ENCODE measurements around the gene SYCE1. TPM values are rescaled to one million over a fixed set of nuclear protein-coding genes. Genes with fewer than 3 reads are reported as not detected.
"Not testable (repeated sequence)": the region's sequence is repeated elsewhere in the genome, so short reads cannot be mapped to it uniquely, and the experiment has no call there.

Gene SYCE1, protein sequence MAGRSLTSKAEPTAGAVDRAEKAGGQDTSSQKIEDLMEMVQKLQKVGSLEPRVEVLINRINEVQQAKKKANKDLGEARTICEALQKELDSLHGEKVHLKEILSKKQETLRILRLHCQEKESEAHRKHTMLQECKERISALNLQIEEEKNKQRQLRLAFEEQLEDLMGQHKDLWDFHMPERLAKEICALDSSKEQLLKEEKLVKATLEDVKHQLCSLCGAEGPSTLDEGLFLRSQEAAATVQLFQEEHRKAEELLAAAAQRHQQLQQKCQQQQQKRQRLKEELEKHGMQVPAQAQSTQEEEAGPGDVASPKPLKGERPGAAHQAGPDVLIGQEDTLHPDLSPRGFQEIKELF
- 2.6 TPM for total RNA-seq (ENCODE audit: insufficient read depth, low replicate concordance)

DNA sequence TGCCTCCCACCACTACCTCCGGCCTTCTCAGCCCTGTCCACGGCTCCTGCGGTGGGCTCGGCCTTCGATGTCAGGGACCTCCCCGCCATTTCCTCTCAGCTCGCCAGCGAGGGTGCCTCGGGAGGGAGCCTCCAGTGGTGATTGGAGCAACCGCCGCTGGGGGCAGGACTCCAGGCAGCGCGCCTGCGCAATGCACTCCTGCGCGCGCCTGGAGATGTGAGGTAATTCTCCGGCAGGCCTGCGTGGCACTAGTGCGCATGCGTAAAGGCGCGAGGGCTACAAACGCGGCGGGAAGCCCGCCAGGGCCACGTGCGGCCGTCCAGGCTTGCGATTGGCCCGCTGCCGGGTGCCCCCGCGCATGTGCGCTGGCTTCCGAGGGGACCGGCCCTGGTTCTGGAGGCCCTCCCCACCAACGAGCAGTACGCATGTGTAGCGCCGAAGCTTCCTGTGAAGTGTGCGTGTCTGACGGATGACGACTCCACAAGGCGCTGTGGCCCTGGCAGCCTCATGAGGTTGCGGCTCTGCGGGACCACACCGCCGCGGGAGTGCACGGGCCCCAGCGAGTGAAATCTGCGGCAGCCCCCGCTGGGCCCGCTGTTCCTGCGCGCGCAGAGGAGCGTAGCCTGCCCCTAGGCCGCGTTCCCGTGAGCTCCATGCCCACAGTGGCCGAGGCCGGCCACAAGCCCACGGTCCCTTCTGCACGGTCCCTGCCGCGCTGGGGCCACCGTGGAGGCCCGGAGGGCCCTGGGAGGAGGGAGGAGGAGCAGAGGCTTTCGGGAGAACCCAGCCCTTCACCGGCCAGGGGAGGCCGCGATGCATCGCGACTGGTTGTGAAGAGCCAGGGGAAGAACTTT lies at the start of gene SYCE1:
Gene SYCE1, minus strand, starts transcription at position 143 of the 854 bp plus-strand sequence. Its CDS starts 54 bp downstream, at position 89.
- no peak for DNase-seq (ENCODE audit: low spot score)

DNA sequence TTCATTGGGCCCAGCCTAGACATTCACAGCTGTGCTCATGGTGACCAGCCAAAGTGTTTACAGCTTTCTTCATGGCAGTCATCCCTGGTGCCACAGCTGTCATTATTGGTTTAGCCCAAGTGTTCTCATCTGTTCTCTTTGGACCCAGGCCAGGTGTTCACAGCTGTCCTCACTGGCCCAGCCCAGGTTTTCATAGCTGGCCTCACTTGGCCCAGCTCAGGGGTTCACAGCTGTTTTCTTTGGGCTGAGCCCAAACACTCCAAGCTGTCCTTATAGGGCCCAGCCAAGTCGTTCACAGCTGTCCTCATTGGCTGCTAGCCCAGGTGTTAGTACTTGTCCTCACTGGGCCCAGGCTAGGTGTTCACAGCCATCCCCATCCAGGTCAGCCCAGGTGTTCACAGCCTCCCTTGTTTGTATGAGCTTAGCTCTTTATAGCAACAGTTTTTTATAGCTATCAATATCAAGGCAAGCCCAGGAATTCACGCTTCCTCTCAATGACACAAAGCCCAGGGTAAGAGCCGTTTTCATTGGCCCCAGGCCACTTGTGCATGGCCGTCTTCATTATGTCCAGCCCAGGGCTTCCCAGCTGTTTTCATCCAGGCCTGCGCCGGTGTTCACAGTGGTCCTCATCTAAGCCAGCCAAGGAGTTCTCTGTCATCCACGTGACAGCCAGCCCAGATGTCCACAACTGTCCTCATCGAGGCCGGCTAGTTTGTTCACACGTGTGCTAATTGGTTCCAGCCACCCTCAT lies 49.6 kb upstream of the SYCE1 start:
- no peak for DNase-seq (ENCODE audit: low spot score)

DNA sequence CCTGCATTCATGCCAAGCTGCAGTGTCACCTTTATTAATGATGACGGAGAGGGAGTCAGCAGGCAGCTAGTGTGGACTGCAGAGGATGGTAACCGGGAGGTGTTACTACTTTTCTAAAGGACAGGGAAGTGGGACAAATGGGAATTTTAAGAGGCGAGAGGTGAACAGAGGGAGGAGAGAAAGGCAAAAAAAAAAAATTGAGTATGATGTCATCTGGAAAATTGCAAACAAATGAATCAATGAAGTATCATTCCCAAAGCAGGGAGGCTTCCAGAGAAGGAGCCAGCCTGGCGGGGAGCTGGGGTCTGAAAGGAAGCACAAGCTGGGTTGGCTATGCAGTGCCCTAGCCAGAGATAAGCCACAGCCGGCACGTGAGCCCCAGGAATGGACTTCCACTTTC lies 48.3 kb upstream of the SYCE1 start:
- DNase-seq (ENCODE audit: low spot score), result no peak

DNA sequence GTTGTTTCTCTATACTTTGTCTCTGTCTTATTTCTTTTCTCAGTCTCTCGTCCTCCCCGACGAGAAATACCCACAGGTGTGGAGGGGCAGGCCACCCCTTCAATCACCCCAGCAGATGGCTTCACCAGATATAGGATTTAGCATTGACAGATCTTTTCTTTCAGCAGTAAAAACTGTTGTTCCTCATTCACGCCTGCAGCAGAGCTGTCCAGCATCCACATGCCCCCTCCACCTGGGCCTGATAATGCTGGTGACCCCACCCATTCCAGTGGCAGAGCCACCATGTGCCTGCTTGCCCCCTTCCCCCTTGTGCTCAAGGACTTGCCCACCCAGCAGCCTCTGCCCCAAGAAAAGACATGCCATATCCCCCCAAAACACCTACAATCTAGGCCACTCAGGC lies 45.7 kb upstream of the SYCE1 start:
- DNase-seq (ENCODE audit: low spot score), result no peak

DNA sequence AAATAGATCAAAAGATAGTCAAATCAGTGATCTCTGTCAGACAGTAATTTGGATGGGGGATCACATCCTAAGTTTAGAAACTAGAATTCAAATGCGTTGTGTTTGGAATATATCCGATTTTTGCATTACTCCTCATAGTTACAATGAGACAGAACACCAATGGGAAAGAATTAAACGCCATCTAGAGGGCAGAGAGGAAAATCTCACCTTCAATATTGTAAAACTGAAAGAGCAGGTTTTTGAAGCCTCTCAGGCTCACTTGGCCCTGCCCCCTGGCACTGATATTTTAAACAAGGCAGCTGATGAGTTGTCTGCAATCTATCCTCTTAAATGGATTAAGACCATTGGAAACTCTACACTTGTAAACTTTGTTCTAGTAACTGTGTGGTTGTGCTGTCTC lies 43.5 kb upstream of the SYCE1 start:
- no peak for DNase-seq (ENCODE audit: low spot score)

DNA sequence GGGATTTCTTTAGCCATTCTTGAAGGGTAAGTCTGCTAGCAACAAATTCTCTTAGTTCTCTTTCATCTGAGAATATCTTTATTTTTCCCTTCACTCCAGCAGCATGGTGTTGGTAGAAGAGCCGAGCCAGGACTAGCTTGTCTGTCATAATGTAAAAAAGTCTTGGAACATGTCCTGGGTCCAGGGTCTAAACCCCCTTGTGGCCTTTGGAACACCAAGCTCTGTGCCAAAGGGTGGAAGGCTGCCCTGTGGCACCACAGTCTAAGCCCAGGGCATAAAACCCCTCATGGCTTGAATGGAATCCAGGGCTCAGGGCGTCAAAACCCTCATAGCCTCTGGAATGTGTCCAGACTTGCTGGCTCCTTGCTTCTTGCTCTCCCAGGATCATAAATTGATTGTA lies 38.1 kb upstream of the SYCE1 start:
- DNase-seq (ENCODE audit: low spot score), result not testable (repeated sequence)

DNA sequence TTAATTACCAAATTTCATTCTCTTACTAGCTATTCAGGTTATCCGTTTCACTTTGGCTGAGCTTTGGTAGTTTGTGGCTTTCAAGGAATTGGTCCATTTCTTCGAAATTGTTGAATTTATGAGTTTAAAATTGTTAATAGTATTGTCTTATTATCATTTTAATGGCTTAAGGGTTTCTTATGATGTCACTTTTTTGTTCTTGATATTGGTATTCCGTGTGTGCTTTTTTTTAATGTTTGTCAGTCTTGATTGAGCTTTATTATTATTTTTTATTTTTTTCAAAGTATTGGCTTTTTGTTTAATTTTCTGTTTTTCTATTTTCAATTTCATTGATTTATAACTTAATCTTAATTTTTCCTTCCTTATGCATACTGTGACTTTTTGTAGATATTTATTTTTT lies 35.3 kb upstream of the SYCE1 start:
- DNase-seq (ENCODE audit: low spot score), result no peak

DNA sequence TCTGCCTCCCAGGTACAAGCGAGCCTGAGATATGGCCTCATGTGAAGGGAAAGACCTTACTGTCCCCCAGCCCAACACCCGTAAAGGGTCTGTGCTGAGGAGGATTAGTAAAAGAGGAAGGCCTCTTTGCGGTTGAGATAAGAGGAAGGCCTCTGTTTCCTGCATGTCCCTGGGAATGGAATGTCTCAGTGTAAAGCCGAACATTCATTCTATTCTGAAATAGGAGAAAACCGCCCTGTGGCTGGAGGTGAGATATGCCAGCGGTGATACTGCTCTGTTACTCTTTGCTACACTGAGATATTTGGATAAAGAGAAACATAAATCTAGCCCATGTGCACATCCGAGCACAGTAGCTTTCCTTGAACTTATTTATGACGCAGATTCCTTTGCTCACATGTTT lies 34.5 kb upstream of the SYCE1 start:
- DNase-seq (ENCODE audit: low spot score), result not testable (repeated sequence)

DNA sequence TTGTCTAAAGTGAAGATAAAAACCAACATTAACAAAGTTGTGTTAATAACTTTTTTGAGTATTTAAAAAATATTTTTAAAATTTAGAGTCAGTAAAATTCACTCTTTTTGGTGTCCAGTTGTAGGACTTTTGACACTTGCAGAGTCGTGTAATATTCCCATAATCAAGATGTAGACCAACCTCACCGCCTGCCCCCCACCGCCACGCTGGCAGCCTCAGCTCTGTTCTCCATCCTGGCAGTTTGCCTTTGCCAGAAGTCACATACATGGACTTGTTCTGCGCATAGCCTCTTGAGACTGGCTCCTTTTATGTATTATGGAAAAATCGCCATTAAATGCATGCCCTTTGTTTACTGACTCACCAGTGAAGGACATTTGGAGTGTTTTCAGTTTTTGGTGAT lies 27.3 kb upstream of the SYCE1 start:
- no peak for DNase-seq (ENCODE audit: low spot score)

DNA sequence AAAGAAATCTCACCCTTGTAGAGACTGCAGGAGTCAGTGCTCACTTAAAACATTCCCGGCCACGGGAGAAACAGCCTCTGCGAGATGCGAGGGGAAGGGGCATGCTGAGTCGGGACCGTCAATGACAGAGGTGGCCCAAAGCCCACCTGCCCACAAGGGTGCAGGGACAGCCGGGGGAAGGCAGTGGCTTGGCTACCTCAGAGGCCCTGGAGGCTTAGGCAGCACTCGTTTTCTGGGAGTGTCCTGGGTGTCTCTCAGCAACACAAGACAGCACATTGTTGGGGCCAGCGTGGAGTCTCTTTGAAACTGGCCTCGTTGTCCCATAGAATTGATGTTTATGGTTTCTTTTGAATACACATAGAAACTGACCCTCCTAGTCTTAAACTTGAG lies 25.6 kb upstream of the SYCE1 start:
- DNase-seq (ENCODE audit: low spot score), result no peak

DNA sequence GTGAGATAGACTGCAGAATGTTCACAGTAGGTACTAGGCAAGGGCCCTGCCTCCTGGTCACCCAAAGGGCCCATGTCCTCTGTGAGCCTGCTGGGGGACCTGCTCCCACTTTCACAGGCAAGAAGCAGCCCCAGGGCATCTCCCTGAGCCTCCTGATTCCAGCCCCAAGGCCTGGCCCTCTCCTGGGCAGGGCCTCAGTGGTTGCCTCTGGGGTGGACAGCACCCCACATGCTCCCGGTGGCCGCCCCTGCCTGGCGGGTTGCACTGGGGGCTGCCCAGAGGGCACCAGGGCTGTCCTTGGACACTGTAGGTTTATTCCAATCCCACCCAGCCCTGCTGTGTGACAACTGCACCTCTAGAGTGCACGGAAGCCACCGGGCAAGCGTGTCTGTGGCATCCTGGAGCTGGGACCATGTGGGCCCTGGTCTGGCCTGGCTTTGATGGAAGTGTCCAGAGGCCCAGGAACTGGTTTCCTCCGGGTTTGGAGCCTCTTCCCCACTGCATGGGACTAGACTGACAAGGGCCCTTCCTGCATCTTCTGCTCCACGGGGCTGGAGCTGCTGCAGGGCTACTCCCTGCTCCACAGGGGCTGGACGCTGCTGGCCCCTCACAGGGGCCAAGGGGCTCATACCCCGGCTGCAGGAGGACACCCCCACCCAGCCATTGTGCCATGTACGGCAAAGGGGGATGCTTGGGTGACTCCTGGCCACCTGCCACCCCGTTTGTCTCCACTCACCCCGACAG lies 25.0 kb upstream of the SYCE1 start:
- DNase-seq (ENCODE audit: low spot score), result no peak

DNA sequence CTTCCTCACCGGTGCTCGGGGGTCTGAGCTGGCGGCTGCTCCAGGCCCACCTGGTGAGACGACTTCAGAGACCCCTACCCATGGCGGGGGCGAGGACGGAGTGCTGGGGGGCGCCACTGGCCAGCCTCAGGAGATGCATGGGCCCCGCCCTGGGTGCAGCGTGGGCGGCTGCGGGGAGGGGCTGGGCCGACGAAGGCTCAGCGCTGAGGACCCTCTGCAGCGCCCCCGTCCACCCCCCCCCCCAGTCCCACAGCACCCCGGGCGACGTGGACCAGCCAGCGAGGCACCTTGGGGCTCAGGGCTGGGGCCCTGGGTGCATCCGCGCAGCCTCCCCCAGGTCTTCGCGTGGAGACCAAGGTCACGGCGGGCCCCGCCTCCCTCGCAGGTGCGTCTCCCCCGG lies 11.7 kb upstream of the SYCE1 start:
- DNase-seq (ENCODE audit: low spot score), result not testable (repeated sequence)

DNA sequence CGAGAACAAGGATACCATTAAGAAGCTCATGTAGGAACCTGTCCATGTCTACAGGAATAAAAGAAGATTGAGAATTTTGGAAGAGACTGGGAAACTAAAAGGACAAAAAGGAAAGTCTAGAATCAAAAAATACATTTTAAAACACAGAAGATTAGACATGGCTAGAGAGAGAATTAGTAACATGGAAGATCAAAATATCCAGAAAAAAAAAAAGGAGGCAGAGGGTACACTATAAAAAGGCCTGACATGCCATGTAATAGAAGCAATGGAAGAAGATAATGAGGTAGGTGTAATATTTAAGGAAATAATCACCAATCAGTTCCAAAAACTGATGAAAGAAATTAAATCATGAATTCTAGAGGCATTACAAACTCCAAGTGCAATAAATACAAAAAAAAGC lies 8.1 kb upstream of the SYCE1 start:
- DNase-seq (ENCODE audit: low spot score), result not testable (repeated sequence)

DNA sequence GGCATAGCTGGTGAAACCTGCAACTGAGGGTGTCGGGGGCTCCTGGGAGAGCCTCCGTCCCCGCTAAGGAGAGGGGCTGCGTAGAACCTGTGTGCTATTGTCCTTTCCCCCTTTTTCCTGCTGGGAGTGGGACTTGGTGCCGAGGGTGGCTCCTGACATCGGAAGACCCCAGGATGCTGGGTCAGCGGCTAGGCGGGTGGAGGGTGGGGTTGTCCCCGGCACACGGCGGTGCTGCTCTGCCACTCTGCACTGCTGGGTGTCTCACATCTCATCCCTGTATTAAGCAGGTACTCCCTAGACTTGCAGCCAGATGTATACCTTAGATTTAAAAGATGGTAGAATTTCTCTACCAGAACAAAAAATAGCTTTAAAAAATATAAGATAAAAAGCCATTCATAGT lies 6.7 kb upstream of the SYCE1 start:
- not testable (repeated sequence) for DNase-seq (ENCODE audit: low spot score)

DNA sequence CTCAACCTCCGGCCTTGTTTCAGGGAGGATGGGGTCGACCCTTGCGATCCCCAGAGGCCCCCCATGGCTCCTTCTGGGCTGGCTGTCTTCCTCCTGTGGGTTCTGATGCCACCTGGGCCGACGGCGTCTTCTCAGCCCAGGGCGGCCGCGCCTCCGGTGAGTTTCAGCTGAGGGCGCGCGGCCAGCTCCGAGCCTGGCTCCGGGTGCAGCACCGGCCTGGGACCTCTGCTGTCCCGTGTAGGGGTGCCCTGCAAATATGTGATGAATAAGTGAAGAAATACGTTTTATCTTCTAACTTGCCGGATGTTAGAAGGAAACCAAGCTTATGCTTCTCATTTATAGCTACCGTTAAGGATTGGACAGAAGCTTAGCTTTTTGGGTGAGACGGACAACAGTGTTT lies 4.4 kb upstream of the SYCE1 start:
- DNase-seq (ENCODE audit: low spot score), result not testable (repeated sequence)

DNA sequence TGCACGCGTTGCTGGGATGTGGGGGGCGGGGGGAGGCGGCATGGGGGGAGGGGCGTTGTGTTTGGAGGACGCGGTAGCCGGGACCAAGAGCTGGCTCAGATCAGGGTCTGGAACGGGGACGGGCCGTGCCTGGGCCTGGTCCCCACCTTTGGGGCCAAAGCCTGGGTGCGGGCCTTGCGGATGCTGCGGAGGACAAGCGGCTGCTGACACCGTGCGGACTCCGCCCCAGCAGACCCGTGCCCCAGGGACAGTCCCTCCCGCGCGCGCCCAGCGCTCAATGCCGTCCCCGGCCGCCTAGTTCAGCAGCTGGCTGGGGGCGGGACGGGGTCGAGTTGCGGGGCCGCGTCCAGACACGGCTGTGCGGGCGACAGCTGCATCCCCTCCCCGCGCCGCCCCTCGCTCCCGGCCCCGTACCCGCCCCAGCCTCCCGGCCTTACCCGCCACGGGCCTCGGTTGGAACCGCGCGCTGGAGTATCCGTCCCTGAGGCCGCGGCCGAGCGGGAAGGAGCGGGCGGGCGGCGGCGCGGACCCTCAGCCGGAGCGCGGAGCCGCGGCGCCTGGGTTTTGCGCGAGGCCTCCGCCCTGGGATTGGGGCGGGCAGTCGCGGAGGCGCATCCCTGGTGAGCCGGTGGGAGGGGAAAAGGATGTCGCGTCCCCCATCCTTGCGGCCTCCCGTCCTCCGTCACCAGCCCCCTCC lies 3.6 kb upstream of the SYCE1 start:
- not testable (repeated sequence) for DNase-seq (ENCODE audit: low spot score)

DNA sequence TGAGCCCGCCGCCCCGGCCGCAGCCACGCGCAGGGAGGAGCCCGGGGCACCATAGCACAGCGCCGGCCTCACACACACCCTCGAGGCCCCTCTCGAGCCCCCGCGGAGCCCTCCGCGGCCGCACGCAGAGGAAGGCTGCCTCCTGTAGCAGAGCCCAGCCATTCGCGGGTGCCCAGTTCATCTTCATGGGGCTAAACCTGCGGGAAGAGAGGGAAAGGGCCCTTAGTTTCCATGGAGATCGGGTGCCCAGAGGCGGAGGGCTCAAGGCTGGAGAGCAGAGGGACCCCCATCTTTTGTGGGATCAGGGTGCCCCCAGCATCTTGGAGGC lies 2.9 kb upstream of the SYCE1 start:
- DNase-seq (ENCODE audit: low spot score), result no peak

DNA sequence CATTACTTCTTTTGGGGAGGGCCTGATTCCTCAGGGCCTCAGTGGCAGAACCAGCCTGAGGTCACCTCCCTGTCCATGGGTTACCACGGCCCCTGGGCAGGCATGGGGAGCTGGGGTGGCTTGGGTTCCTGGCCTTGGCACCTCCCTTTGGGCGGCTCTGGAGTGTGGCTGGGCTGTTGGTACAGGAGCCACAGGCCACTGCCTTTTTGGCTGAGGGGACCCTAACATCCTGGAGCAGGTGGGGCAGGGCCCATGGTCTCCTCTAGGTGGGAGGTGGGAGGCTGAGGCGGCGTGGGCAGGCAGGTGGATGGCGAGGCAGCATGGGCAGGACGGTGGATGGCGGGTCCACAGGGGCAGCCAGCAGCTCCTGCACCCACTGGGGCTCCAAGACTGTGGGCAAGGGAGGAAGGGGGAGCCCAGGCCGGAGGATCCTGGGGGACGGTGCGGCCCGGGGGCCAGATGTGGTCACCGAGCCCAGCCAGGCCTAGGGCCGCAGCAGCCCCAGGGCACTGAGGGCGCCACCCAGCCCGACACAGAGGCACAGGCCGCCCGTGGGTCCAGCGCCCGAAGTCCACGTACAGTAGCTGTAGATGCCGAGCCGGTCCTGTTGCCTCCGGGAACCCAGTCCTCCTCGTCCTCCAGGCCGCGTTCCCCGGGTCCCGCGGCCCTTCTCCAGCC lies 2.4 kb upstream of the SYCE1 start:
- no peak for DNase-seq (ENCODE audit: low spot score)

DNA sequence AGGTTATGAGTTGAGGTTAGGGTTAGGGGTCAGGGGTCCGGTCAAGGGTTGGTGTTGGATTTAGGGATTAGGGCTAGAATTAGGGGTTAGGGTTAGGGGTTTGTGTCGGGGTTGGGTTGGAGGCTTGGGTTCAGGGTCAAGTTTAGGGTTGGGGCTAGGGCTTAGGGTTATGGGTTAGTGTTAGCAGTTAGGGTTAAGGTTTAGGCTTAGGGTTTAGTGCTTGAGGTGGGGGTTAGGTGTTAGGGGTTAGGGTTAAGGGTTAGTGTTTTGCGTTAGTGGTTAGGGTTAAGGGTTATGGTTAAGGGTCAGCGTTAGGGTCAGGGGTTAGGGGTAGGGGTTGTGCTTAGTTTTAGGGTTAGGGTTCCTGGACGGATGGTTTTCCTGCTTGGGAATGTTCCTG lies 1.7 kb upstream of the SYCE1 start:
- DNase-seq (ENCODE audit: low spot score), result no peak

DNA sequence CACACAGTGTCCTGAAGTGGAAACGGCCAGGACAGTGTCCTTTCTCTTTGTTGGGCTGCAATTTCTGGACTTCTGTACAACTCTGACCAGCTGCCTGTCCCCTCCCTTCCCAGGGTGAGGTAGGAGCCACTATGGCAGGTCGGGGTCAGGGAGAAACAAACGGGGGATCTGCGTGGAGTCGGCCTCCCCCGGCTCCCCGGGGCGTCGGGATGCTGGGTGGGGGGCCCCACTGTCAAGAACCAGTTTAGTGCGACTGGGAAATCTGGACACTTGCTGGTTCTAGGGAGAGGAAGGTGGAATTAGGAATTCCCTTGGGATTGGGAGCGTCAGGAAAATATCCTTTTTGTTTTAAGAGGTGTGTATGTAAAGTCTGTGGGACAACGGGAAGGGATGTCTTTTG lies 567 bp downstream of the SYCE1 start:
- no peak for DNase-seq (ENCODE audit: low spot score)

All from umbilical cord (tissue), 2 donors.